NCI-H2081 (cell line): Measurements from ENCODE around the gene CNTNAP4.

Experiments used
- DNase-seq, 2 experiments: peaks; one replicate each; lab custom pipeline; 2025; lab: John Stamatoyannopoulos, UW

CNTNAP4 gene

DNA sequence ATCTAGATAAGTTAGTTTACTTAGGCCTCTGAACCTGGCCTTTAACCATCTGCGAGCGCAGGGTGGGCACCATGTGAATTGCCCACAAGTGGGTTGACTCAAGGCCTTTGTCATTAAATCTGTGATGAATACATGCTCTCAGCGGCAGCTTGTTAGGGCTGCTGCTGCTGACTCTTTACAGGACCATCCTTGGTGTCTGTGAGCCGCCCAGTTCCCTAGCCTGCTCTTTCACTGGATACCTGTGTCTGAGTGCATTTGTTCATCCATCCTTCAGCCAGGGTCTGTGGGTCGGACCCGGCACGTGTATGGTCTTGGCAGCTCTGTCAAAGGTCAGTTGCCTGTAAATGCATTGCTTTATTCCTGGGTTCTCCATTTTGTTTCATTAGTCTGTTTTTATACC lies 321.3 kb downstream of the CNTNAP4 start:
- no peak for DNase-seq

GRCh38 chr16:76607317-76607716 lies 330.1 kb downstream of the CNTNAP4 start:
- DNase-seq = no peak
